ENCODE measurements around the gene PRELID2.
"Not testable (repeated sequence)": the region's sequence is repeated elsewhere in the genome, so short reads cannot be mapped to it uniquely, and the experiment has no call there.

DNA sequence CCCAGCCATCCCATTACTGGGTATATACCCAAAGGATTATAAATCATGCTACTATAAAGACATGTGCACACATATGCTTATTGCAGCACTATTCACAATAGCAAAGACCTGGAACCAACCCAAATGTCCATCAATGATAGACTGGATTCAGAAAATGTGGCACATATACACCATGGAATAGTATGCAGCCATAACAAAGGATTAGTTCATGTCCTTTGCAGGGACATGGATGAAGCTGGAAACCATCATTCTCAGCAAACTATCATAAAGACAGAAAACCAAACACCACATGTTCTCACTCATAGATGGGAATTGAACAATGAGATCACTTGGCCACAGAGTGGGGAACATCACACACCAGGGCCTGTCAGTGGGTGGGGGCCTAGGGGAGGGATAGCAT is 36.6 kb downstream of the PRELID2 start:
- TF ChIP-seq, protein P1, sequence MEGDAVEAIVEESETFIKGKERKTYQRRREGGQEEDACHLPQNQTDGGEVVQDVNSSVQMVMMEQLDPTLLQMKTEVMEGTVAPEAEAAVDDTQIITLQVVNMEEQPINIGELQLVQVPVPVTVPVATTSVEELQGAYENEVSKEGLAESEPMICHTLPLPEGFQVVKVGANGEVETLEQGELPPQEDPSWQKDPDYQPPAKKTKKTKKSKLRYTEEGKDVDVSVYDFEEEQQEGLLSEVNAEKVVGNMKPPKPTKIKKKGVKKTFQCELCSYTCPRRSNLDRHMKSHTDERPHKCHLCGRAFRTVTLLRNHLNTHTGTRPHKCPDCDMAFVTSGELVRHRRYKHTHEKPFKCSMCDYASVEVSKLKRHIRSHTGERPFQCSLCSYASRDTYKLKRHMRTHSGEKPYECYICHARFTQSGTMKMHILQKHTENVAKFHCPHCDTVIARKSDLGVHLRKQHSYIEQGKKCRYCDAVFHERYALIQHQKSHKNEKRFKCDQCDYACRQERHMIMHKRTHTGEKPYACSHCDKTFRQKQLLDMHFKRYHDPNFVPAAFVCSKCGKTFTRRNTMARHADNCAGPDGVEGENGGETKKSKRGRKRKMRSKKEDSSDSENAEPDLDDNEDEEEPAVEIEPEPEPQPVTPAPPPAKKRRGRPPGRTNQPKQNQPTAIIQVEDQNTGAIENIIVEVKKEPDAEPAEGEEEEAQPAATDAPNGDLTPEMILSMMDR (IDR thresholded peaks at IDR 0.05): not testable (repeated sequence)
- not testable (repeated sequence) for TF ChIP-seq EP300, POLR2A, POLR2AphosphoS5 (IDR thresholded peaks at IDR 0.05)
